GM12892 (cell line): Measurements from ENCODE around the gene KLRB1.

ENCODE experiments used
- POLR2A ChIP-seq: IDR thresholded peaks from 2 replicates; pipeline ENCODE4 v1.6.1; 2011; ENCODE audit warnings: low read depth, low read length, control low read depth
- TAF1 ChIP-seq: IDR thresholded peaks from 2 replicates; pipeline ENCODE4 v1.6.1; 2011; ENCODE audit warnings: low read depth, mild to moderate bottlenecking, control low read depth, low read length, borderline replicate concordance

- TF ChIP-seq TAF1 (no peak), POLR2A (no peak)
These were observed 26.6 kb upstream of the KLRB1 start for GRCh38 chr12:9634177-9634803.
